ENCODE results near the gene TIE1. TPM values are rescaled to one million over a fixed set of nuclear protein-coding genes. Genes with fewer than 3 reads are reported as not detected.

TIE1 gene
- total RNA-seq, 1 experiment from 2014 or later: 1.2 TPM

DNA sequence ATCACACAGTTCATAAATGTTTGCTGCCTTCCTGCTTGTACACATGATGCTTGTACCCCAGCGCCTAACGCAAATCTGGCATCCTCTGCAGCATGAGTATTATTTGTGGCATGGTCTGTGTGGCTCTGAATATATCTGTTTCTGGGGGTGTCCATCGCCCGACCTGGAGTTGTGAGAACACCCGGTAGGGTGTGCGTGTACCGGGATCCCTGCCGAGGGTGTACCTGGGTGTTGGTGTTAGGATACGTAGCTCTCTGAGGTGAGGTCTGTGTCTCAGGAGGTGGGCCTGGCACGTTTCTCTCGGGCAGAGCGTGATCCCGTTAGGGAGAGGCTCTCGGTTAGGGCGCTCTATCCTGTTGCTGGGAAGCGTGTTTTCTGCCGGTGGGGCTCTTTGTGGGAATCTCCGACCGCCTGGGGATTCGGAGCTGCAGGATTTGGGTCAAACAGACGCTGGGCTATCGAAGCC, 47.6 kb downstream of the TIE1 start:
- peaks cover 16% of the 10 kb centered on the region for H3K27me3 Mint-ChIP-seq (ENCODE audit: low read depth)
- H3K9ac ChIP-seq (ENCODE audit: extremely low read depth, insufficient read length, low read length): peak overlapping the region; percentile 73
- peaks cover 4% of the 10 kb centered on the region for H3K27me3 ChIP-seq (ENCODE audit: insufficient read depth, low read length)
- H3K4me2 ChIP-seq (ENCODE audit: insufficient read depth, insufficient read length, low read length): peak overlapping the region; percentile 77
- no peak overlapping the region for H2AK5ac ChIP-seq (ENCODE audit: insufficient read length, low read length)
- H3K4me1 ChIP-seq (ENCODE audit: insufficient read depth, low read length): peaks cover 5% of the 10 kb centered on the region
- no peak overlapping the region for H2BK12ac ChIP-seq (ENCODE audit: insufficient read length, low read depth, low read length)
- no peak overlapping the region for H3K23ac ChIP-seq (ENCODE audit: insufficient read length, low read depth, low read length)
- no peak overlapping the region for H2BK120ac ChIP-seq (ENCODE audit: low read depth, low read length, poor library complexity, severe bottlenecking)
- no peaks in the 10 kb centered on the region for H3K36me3 Mint-ChIP-seq (ENCODE audit: insufficient read depth in 1 of 3, low read depth in 3 of 3)
- no peak overlapping the region for H3K4ac ChIP-seq (ENCODE audit: low read depth, low read length)
- no CpG with 5 or more reads among the region's 22 CpGs for WGBS (ENCODE audit: extremely low coverage, insufficient read length, low lambda C conversion rate)
- H3K79me1 ChIP-seq (ENCODE audit: insufficient read depth, low read depth, low read length, poor library complexity, severe bottlenecking): no peaks in the 10 kb centered on the region
- peaks cover 35 to 53% of the 10 kb centered on the region in 2 experiments for H3K4me1 Mint-ChIP-seq
- no peaks in the 10 kb centered on the region for H3K9me3 ChIP-seq (ENCODE audit: control insufficient read depth, low read depth, low read length)
- H3K56ac ChIP-seq (ENCODE audit: insufficient read length, low read depth, low read length): no peak overlapping the region
- no peak overlapping the region for H3K27ac ChIP-seq (ENCODE audit: insufficient read length, low read depth, low read length)
- no peaks in the 10 kb centered on the region for H3K9me3 Mint-ChIP-seq
- H4K5ac ChIP-seq (ENCODE audit: insufficient read length, low read depth, low read length): no peak overlapping the region
- H3K27ac Mint-ChIP-seq: peak overlapping the region in 2 of 3 experiments; percentile 1 to 33; a peak in 2 of 7 replicates
- no peak overlapping the region for H2AFZ ChIP-seq (ENCODE audit: low read length)
- no peaks in the 10 kb centered on the region for H3K79me2 ChIP-seq (ENCODE audit: insufficient read depth, low read length)
- H4K20me1 ChIP-seq (ENCODE audit: control insufficient read depth, insufficient read depth, insufficient read length): no peaks in the 10 kb centered on the region
- DNase-seq: no peak
- H3K4me3 Mint-ChIP-seq: peak overlapping the region; percentile 58 to 77
- no peak for TF ChIP-seq CTCF (conservative IDR thresholded peaks at IDR 0.05)
- peak overlapping the region; percentile 87 for H3K18ac ChIP-seq (ENCODE audit: insufficient read length, low read depth, low read length)
- no peak overlapping the region for H3T11ph ChIP-seq (ENCODE audit: low read length)
- no peak overlapping the region for H2BK20ac ChIP-seq (ENCODE audit: low read depth, low read length, poor library complexity, severe bottlenecking)
- H3K23me2 ChIP-seq (ENCODE audit: insufficient read length, low read depth, low read length, poor library complexity, severe bottlenecking): peaks cover 10% of the 10 kb centered on the region
- H2BK15ac ChIP-seq (ENCODE audit: low read depth, low read length): no peak overlapping the region
- no peak overlapping the region for H4K8ac ChIP-seq (replicated peaks; ENCODE audit: insufficient read length, low read depth, low read length)
- peak overlapping the region; percentile 85 for H3K14ac ChIP-seq (ENCODE audit: insufficient read depth, low read length)
- H4K91ac ChIP-seq (ENCODE audit: insufficient read length, low read depth, low read length): no peak overlapping the region
- no peak overlapping the region for H2BK5ac ChIP-seq (ENCODE audit: insufficient read length, low read length)
